ENCODE measurements around the gene BMAL1. TPM values are rescaled to one million over a fixed set of nuclear protein-coding genes. Genes with fewer than 3 reads are reported as not detected.

The BMAL1 gene
- total RNA-seq, 1 donor from 2014 or later, result 8.5 TPM

DNA sequence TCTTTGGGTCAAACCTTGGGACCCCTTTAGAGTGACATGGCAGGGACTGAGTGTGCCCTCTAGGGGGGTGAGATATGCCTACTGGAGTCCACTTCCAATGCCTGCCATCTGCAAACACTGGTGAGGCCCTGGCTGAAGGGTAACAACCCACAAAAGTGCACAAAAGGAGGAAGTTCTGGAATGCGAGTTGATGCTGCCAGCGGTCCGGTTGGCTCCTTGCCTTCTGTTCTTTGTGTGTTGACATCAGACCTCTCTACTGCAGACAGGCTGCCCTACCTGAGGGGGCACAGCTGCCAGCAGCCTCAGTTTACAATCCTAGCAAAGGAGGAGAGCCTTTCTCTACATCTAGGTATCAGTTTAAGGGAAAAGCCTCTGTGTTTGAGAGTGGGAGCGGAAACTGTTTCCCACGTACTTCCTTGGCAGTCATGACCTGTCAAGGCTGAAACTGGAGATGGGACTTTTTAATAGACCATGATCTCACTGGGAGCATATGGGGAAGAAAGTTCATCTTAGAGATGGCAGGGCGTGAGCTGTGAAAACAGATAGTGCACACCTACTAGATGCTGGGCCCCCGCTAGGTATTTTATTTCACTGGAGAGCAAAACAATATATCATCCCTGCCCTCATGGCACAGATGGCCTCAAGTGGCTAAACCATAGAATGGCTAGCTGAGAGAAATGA is 27.2 kb downstream of the BMAL1 start:
- DNase-seq (ENCODE audit: low read depth), result no peak
- H3K4me3 ChIP-seq (ENCODE audit: low read depth, low read length), result no peak overlapping the region
- TF ChIP-seq, protein P1, sequence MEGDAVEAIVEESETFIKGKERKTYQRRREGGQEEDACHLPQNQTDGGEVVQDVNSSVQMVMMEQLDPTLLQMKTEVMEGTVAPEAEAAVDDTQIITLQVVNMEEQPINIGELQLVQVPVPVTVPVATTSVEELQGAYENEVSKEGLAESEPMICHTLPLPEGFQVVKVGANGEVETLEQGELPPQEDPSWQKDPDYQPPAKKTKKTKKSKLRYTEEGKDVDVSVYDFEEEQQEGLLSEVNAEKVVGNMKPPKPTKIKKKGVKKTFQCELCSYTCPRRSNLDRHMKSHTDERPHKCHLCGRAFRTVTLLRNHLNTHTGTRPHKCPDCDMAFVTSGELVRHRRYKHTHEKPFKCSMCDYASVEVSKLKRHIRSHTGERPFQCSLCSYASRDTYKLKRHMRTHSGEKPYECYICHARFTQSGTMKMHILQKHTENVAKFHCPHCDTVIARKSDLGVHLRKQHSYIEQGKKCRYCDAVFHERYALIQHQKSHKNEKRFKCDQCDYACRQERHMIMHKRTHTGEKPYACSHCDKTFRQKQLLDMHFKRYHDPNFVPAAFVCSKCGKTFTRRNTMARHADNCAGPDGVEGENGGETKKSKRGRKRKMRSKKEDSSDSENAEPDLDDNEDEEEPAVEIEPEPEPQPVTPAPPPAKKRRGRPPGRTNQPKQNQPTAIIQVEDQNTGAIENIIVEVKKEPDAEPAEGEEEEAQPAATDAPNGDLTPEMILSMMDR (conservative IDR thresholded peaks at IDR 0.05; ENCODE audit: low read depth, low read length), result no peak

DNA sequence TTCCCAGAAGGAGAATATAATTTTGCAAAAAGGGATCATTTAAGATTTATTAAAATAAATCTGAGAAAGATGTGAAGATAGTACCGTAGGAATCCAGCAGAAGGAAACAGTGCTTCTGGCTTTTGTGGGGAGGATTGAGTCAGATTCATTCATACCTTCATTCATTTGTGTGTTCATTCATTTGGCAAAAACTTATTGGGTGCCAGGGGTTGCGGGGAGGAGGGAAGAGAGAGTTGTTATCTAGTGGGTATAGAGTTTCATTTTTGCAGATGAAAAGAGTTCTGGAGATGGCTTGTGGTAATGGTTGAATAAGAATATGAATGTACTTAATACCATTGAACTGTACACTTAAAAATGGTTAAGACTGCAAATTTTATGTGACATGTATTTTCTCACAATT is 31.1 kb downstream of the BMAL1 start:
- TF ChIP-seq, protein P1 (conservative IDR thresholded peaks at IDR 0.05; ENCODE audit: low read depth, low read length), result no peak
- H3K4me3 ChIP-seq (ENCODE audit: low read depth, low read length), result no peak overlapping the region
- DNase-seq (ENCODE audit: low read depth), result no peak

DNA sequence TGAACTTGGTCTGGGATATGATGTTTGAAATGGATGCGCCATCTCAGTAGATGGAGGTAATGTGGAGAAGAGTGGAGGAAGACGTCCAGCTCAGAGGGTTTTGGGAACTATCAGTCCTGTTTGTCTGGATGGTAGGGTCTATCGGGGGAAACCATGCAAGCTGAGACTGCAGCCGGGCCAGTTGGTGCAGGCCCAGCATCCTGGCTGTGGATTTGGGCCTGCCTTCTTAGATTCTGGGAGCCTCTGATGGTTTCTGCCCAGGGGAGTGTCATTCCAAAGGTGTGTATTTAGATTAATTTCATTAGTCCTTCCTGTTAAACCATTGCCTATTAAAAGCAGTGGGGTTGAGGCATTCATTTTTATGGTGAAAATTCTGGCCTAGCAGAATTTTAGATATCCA is 31.6 kb downstream of the BMAL1 start:
- no peak for DNase-seq (ENCODE audit: low read depth)
- no peak overlapping the region for H3K4me3 ChIP-seq (ENCODE audit: low read depth, low read length)
- TF ChIP-seq, protein P1 (conservative IDR thresholded peaks at IDR 0.05; ENCODE audit: low read depth, low read length), result no peak

DNA sequence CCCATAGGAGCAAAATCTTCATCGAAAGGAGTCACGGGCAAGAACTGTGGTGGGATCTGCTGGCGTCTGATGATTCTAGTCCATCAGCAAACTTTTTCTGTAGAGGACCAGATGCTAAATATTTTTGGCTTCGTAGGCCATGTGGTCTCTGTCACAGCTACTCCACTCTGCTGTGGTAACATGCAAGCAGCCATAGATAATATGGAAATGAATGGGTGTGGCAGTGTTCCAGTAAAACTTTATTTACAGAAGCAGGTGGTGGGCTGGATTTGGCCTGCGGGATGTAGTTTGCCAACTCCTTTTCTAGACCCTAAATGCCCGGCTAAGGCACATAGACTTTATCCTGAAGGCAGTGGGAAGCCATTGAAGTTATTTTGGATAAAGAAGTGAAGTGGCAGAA is 32.9 kb downstream of the BMAL1 start:
- DNase-seq (ENCODE audit: low read depth), result no peak
- TF ChIP-seq, protein P1 (conservative IDR thresholded peaks at IDR 0.05; ENCODE audit: low read depth, low read length), result no peak

DNA sequence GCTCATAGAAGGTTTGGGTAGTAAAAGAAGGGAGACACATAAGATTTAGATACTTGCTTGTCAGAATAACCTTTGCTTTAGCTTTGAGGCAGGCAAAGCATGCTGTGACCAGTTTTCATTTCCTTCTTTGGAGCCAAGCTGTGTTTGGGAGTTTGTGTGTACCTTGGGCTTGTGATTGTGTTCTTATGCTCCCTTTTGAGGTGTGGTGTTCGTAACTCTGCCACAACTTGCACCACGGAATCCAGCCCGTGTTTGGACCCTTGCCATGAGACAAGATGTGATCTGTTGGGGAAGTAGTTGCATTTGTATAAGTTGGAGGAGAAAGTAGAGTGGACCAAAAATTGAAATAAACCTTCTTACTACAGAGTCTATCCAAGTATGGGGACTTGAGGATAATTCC is 34.0 kb downstream of the BMAL1 start:
- no peak overlapping the region for H3K4me3 ChIP-seq (ENCODE audit: low read depth, low read length)
- TF ChIP-seq, protein P1 (conservative IDR thresholded peaks at IDR 0.05; ENCODE audit: low read depth, low read length), result no peak
- DNase-seq (ENCODE audit: low read depth), result no peak

More for the DNA sequence above, 32.9 kb downstream of the BMAL1 start:
- no peak overlapping the region for H3K4me3 ChIP-seq (ENCODE audit: low read depth, low read length)

DNA sequence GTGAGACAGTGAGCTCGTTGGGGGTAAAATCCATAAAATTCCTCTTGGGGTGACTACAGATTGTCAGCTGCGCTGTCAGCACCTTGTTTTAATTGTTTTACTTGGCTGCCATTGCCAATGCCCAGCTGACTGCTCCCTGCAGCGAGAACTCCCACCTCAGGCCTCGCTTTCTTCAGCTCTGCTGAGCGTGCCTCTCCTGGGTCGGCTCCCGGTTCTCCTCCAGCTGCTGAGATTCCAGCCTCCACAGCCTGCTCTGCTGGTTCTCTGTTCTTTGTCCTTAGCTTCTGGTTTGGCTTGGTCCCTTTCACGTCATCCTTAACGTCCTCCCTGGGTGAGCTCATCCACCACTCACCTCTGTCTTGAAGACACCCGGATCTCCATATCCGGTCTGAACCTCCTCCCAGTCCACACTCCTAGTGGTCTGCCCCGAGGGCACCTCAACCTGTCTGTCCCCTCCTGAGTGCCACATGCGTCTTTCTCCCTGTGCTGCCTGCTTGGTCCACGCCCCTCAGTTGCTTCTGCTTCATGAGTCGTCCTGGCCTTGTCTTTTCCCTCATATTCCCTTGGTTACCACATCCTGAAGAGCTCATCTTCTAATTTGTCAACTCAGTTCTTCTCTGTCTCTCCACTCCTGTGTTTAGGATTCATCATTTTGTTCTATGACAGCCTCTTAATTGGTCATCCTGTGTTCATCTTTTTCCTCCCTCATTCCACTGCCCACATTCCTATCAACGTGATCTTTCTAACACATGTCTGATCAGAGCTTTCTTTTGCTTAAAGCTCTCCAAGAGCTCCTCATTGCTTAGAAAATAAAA is 35.6 kb downstream of the BMAL1 start:
- DNase-seq (ENCODE audit: low read depth), result no peak
- H3K4me3 ChIP-seq (ENCODE audit: low read depth, low read length), result no peak overlapping the region
- TF ChIP-seq, protein P1 (conservative IDR thresholded peaks at IDR 0.05; ENCODE audit: low read depth, low read length), result no peak

All from epithelial cell of proximal tubule (primary cell).